CD14-positive monocyte (primary cell): ENCODE data around the gene PTAFR. TPM values are rescaled to one million over a fixed set of nuclear protein-coding genes. Genes with fewer than 3 reads are reported as not detected.

Experiments used
- DNase-seq, 3 donors: peaks; one replicate each; pipeline ENCODE4 v3.0.0-alpha.2; 2011 to 2022
- H2AFZ ChIP-seq: 2 replicates; pipeline ENCODE4 v1.6.0; 2012; ENCODE audit warnings: mild to moderate bottlenecking, low read depth, low read length, inconsistent platforms; ENCODE audit not compliant: insufficient read depth, poor library complexity, severe bottlenecking
- H3K27ac ChIP-seq, 2 donors: 1 replicate in 1 of 2; 2 replicates in 1 of 2; pipeline ENCODE4 v1.5.1; 2012 to 2013; ENCODE audit warnings: low read length in 2 of 2, control low read depth in 1 of 2, inconsistent platforms in 1 of 2, low read depth in 1 of 2, mild to moderate bottlenecking in 1 of 2
- H3K27me3 ChIP-seq, 2 donors: one replicate each; pipeline versions ENCODE4 v1.6.0 to v1.6.1; 2011 to 2013; ENCODE audit warnings: low read length in 2 of 2; ENCODE audit not compliant: control insufficient read depth in 2 of 2, insufficient read depth in 2 of 2
- H3K36me3 ChIP-seq, 2 donors: replicated peaks in 1 of 2; 1 replicate in 1 of 2; 2 replicates in 1 of 2; pipeline versions ENCODE4 v1.5.1 to v1.6.1; 2012 to 2013; ENCODE audit warnings: low read length in 2 of 2, control low read depth in 1 of 2, inconsistent platforms in 1 of 2, mild to moderate bottlenecking in 1 of 2; ENCODE audit not compliant: insufficient read depth in 2 of 2, control insufficient read depth in 1 of 2
- H3K4me1 ChIP-seq, 2 donors: 1 replicate in 1 of 2; 2 replicates in 1 of 2; pipeline versions ENCODE4 v1.5.1 to v1.6.1; 2012 to 2013; ENCODE audit warnings: low read length in 2 of 2, control low read depth in 1 of 2, inconsistent platforms in 1 of 2, mild to moderate bottlenecking in 1 of 2, moderate library complexity in 1 of 2; ENCODE audit not compliant: insufficient read depth in 2 of 2, control insufficient read depth in 1 of 2
- H3K4me2 ChIP-seq: replicated peaks from 2 replicates; pipeline ENCODE3; 2012; ENCODE audit warnings: low read length, moderate library complexity, mild to moderate bottlenecking; ENCODE audit not compliant: poor library complexity, severe bottlenecking; ENCODE audit errors: extremely low read depth
- H3K4me3 ChIP-seq, 3 experiments: fragments of 200-600 bp in 1 of 3; sonication (generic) in 1 of 3; replicated peaks in 1 of 3; 1 replicate in 2 of 3; 2 replicates in 1 of 3; pipeline ENCODE4 v1.5.1; 2011 to 2013; ENCODE audit warnings: low read length in 3 of 3, mild to moderate bottlenecking in 3 of 3, control low read depth in 2 of 3, low read depth in 2 of 3, inconsistent platforms in 1 of 3, moderate library complexity in 1 of 3
- H3K79me2 ChIP-seq: 2 replicates; pipeline ENCODE4 v1.6.0; 2012; ENCODE audit warnings: mild to moderate bottlenecking, control low read depth, inconsistent platforms, low read length, moderate library complexity; ENCODE audit not compliant: insufficient read depth
- H3K9ac ChIP-seq: 2 replicates; pipeline ENCODE4 v1.6.0; 2017; ENCODE audit warnings: low read length, mild to moderate bottlenecking; ENCODE audit not compliant: insufficient read depth, poor library complexity, severe bottlenecking
- H3K9me3 ChIP-seq, 2 donors: replicated peaks in 1 of 2; 1 replicate in 1 of 2; 2 replicates in 1 of 2; pipeline versions ENCODE4 v1.5.1 to v1.6.1; 2012 to 2013; ENCODE audit warnings: low read length in 2 of 2, control low read depth in 1 of 2; ENCODE audit not compliant: control insufficient read depth in 1 of 2, insufficient read depth in 1 of 2
- H4K20me1 ChIP-seq: 2 replicates; pipeline ENCODE4 v1.6.0; 2012; ENCODE audit warnings: mild to moderate bottlenecking, low read length, control low read depth, moderate library complexity; ENCODE audit not compliant: insufficient read depth
- H3K27ac Mint-ChIP-seq, 7 donors: one replicate each; pipeline ENCODE4 v1.8.0; 2020; ENCODE audit warnings: mild to moderate bottlenecking in 7 of 7, mixed read lengths in 7 of 7, moderate library complexity in 6 of 7, inconsistent platforms in 2 of 7
- H3K27me3 Mint-ChIP-seq, 3 donors: one replicate each; pipeline ENCODE4 v1.8.0; 2021 to 2022; ENCODE audit warnings: low read depth in 3 of 3, mild to moderate bottlenecking in 3 of 3, mixed read lengths in 3 of 3, moderate library complexity in 3 of 3, inconsistent platforms in 1 of 3
- H3K36me3 Mint-ChIP-seq, 2 donors: one replicate each; pipeline ENCODE4 v1.8.0; 2020; ENCODE audit warnings: mixed read lengths in 2 of 2, inconsistent platforms in 1 of 2, mild to moderate bottlenecking in 1 of 2
- H3K4me1 Mint-ChIP-seq: one replicate; pipeline ENCODE4 v1.8.0; 2020; ENCODE audit warnings: mild to moderate bottlenecking, mixed read lengths
- H3K4me3 Mint-ChIP-seq, 2 donors: one replicate each; pipeline ENCODE4 v1.8.0; 2020; ENCODE audit warnings: mild to moderate bottlenecking in 2 of 2, mixed read lengths in 2 of 2, moderate library complexity in 1 of 2
- H3K9me3 Mint-ChIP-seq, 7 donors: one replicate each; pipeline ENCODE4 v1.8.0; 2020 to 2022; ENCODE audit warnings: mixed read lengths in 7 of 7, mild to moderate bottlenecking in 6 of 7, moderate library complexity in 6 of 7, inconsistent platforms in 2 of 7
- WGBS: methylation state at CpG from one replicate; pipeline ENCODE4 v1.1.5; 2013; ENCODE audit warnings: missing lambda C conversion rate; ENCODE audit not compliant: insufficient coverage; 5-methylcytosine and 5-hydroxymethylcytosine counted together
- intact Hi-C, 2 donors: fragments of 100-400 bp; cut with micrococcal nuclease; formaldehyde crosslinking; loops; one replicate each; pipeline versions ENCODE4 v1.15.0 to v1.15.1; 2023
- polyA plus RNA-seq, 3 donors: library from polyadenylated mRNA; depleted of rRNA in 1 of 3; unstranded in 2 of 3; stranded (reverse) in 1 of 3; fragments of 300-500 nt in 2 of 3; fragments of >200 nt in 1 of 3; fragmentation: Illumina TruSeq in 2 of 3; gene quantifications; 1 replicate in 2 of 3; 2 replicates in 1 of 3; pipeline ENCODE4 v1.2.3, GENCODE V29; 2012 to 2021
- TF ChIP-seq, protein P1 (sequence below): fragments of 200-600 bp; IDR thresholded peaks from one replicate; pipeline ENCODE4 v1.8.0; 2022; ENCODE audit warnings: antibody characterized with exemption, mild to moderate bottlenecking

The PTAFR gene
- polyA plus RNA-seq, 3 donors: 115 to 347 (median 331) TPM

DNA sequence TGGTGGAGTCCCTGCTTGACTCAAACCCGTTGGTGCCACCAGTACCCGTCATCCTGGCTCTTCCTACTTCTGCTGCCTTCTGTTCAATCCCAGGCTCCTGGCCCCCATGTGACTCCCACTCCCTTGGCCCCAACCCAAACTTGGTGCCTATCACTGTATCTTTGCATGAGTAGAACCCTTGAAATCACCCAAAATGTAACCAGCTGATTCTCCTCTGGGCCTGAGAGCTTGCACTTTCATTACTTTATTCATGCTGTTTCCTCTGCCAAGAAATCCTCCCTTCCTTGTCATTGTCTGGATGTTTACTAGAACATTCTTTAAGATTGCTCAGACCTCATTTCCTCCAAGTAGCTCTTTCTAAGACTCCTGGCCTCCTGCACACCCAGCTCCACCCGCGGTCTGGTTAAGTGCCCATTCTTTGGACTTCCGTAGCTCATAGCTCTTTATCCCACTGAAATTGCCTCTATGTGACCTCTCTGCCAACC is 15.7 kb downstream of the PTAFR start:
- H3K27me3 Mint-ChIP-seq: peaks cover 0 to 1% (median 0%) of the 10 kb centered on the region in 3 donors
- H2AFZ ChIP-seq: no peak overlapping the region
- H3K27ac ChIP-seq: peak overlapping the region; percentile 75 to 76
- H3K79me2 ChIP-seq: peaks cover 100% of the 10 kb centered on the region
- H3K36me3 Mint-ChIP-seq: peaks cover 51 to 80% of the 10 kb centered on the region in 2 donors
- H3K4me1 ChIP-seq: peaks cover 88 to 94% of the 10 kb centered on the region in 2 donors
- H3K4me3 Mint-ChIP-seq: peak overlapping the region in 1 of 2 donors; percentile 66
- H3K36me3 ChIP-seq: peaks cover 20 to 22% of the 10 kb centered on the region in 2 donors
- no peak overlapping the region for H3K9ac ChIP-seq
- no peak for DNase-seq
- H3K4me2 ChIP-seq: peak overlapping the region; percentile 33
- peak overlapping the region in 1 of 3 experiments; percentile 26 for H3K4me3 ChIP-seq
- WGBS: 80% methylated on average over 1 of the region's 5 CpGs
- intact Hi-C loops: no loop called here
- H3K27me3 ChIP-seq: no peaks in the 10 kb centered on the region
- TF ChIP-seq, protein P1, sequence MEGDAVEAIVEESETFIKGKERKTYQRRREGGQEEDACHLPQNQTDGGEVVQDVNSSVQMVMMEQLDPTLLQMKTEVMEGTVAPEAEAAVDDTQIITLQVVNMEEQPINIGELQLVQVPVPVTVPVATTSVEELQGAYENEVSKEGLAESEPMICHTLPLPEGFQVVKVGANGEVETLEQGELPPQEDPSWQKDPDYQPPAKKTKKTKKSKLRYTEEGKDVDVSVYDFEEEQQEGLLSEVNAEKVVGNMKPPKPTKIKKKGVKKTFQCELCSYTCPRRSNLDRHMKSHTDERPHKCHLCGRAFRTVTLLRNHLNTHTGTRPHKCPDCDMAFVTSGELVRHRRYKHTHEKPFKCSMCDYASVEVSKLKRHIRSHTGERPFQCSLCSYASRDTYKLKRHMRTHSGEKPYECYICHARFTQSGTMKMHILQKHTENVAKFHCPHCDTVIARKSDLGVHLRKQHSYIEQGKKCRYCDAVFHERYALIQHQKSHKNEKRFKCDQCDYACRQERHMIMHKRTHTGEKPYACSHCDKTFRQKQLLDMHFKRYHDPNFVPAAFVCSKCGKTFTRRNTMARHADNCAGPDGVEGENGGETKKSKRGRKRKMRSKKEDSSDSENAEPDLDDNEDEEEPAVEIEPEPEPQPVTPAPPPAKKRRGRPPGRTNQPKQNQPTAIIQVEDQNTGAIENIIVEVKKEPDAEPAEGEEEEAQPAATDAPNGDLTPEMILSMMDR: no peak
- peak overlapping the region; percentile 89 to 97 (median 93) for H3K27ac Mint-ChIP-seq
- no peaks in the 10 kb centered on the region for H3K9me3 ChIP-seq
- peaks cover 93% of the 10 kb centered on the region for H3K4me1 Mint-ChIP-seq
- peaks cover 64% of the 10 kb centered on the region for H4K20me1 ChIP-seq
- peaks cover 0 to 3% (median 0%) of the 10 kb centered on the region in 7 donors for H3K9me3 Mint-ChIP-seq

DNA sequence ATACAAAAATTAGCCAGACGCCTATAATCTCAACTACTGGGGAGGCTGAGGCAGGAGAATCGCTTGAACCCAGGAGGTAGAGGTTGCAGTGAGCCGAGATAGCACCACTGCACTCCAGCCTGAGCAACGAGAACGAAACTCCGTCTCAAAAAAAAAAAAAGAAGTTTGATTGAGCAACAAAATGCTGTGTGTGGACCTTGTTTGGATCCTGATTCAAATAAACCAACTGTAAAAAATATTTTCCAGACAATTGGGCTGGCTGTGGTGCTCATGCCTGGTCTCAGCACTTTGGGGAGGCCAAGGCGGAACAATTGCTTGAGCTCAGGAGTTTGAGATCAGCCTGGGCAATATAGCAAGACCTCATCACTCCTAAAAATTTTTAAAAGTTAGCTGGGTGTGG is 16.8 kb downstream of the PTAFR start:
- Mint-ChIP-seq H3K27ac (peak overlapping the region; percentile 89 to 97 (median 93)), H3K4me3 (peak overlapping the region; percentile 62 to 75), H3K4me1 (peaks cover 98% of the 10 kb centered on the region), H3K27me3 (peaks cover 0 to 1% (median 0%) of the 10 kb centered on the region in 3 donors), H3K9me3 (peaks cover 0 to 3% (median 0%) of the 10 kb centered on the region in 7 donors), H3K36me3 (peaks cover 56 to 80% of the 10 kb centered on the region in 2 donors)
- peak in 2 of 3 donors; percentile 39 to 64 for DNase-seq
- Histone ChIP-seq H3K27ac (peak overlapping the region; percentile 75 to 76), H3K4me2 (peak overlapping the region; percentile 45), H3K79me2 (peaks cover 100% of the 10 kb centered on the region), H4K20me1 (peaks cover 58% of the 10 kb centered on the region), H3K4me1 (peaks cover 98 to 100% of the 10 kb centered on the region in 2 donors), H3K4me3 (peak overlapping the region in 1 of 3 experiments; percentile 45), H2AFZ (no peak overlapping the region), H3K9ac (no peak overlapping the region), H3K9me3 (no peaks in the 10 kb centered on the region), H3K27me3 (no peaks in the 10 kb centered on the region), H3K36me3 (peaks cover 24 to 25% of the 10 kb centered on the region in 2 donors)
- TF ChIP-seq, protein P1: no peak
- intact Hi-C loops: loop anchor here (5.0 kb wide), 1 partner anchor 67 kb away; no protein-coding TSS in a partner anchor
- WGBS: no CpG with 5 or more reads among the region's 7 CpGs
